IPS-20b (cell line): Measurements from ENCODE around the gene SPAM1.
"Not testable (repeated sequence)": the region's sequence is repeated elsewhere in the genome, so short reads cannot be mapped to it uniquely, and the experiment has no call there.

Source experiments
- H3K27ac ChIP-seq: one replicate; pipeline ENCODE4 v1.5.1; 2013; ENCODE audit warnings: low read length
- H3K27me3 ChIP-seq: 2 replicates; pipeline ENCODE4 v1.6.1; 2013; ENCODE audit warnings: mild to moderate bottlenecking, low read length, inconsistent platforms; ENCODE audit not compliant: insufficient read depth
- H3K36me3 ChIP-seq: 2 replicates; pipeline ENCODE4 v1.6.1; 2013; ENCODE audit warnings: low read depth, mild to moderate bottlenecking, inconsistent platforms, low read length, moderate library complexity; ENCODE audit not compliant: insufficient read depth
- H3K4me1 ChIP-seq: 2 replicates; pipeline ENCODE4 v1.6.1; 2013; ENCODE audit warnings: mild to moderate bottlenecking, control low read depth, inconsistent platforms, low read length, moderate library complexity; ENCODE audit not compliant: insufficient read depth
- H3K4me3 ChIP-seq: 2 replicates; pipeline ENCODE4 v1.5.1; 2013; ENCODE audit warnings: mild to moderate bottlenecking, low read length, inconsistent platforms
- H3K9ac ChIP-seq: 2 replicates; pipeline ENCODE4 v1.6.1; 2013; ENCODE audit warnings: low read depth, mild to moderate bottlenecking, inconsistent platforms, low read length, moderate library complexity
- H3K9me3 ChIP-seq: 2 replicates; pipeline ENCODE4 v1.6.1; 2013; ENCODE audit warnings: mild to moderate bottlenecking, low read depth, low read length, inconsistent platforms; ENCODE audit not compliant: insufficient read depth

The SPAM1 gene

GRCh38 chr7:123924941-123925340 is at the start of gene SPAM1:
Gene SPAM1 (plus strand): TSS chr7:123925241. CDS start chr7:123953571, 28,330 bp downstream.
- peaks cover 15% of the 10 kb centered on the region for H3K4me1 ChIP-seq
- H3K36me3 ChIP-seq = no peaks in the 10 kb centered on the region
- peaks cover 3% of the 10 kb centered on the region; the same call in 1 of the 2 replicates for H3K9me3 ChIP-seq
- H3K27me3 ChIP-seq = no peaks in the 10 kb centered on the region
- no peak within 1 kb of the TSS for H3K4me3 ChIP-seq
- no peak within 1 kb of the TSS for H3K9ac ChIP-seq
- no peak within 1 kb of the TSS for H3K27ac ChIP-seq

- Histone ChIP-seq H3K36me3 (no peaks in the 10 kb centered on the region), H3K9me3 (no peaks in the 10 kb centered on the region), H3K9ac (no peak overlapping the region), H3K4me3 (no peak overlapping the region), H3K27ac (no peak overlapping the region), H3K4me1 (no peaks in the 10 kb centered on the region), H3K27me3 (no peaks in the 10 kb centered on the region)
These were observed 48.3 kb upstream of the SPAM1 start for GRCh38 chr7:123876557-123877256.

GRCh38 chr7:123879628-123880027 is 45.4 kb upstream of the SPAM1 start:
- no peaks in the 10 kb centered on the region for H3K4me1 ChIP-seq
- no peak overlapping the region for H3K27ac ChIP-seq
- H3K9ac ChIP-seq = no peak overlapping the region

GRCh38 chr7:123881300-123881699 is 43.7 kb upstream of the SPAM1 start:
- no peaks in the 10 kb centered on the region for H3K4me1 ChIP-seq

More at GRCh38 chr7:123879628-123880027, 45.4 kb upstream of the SPAM1 start:
- no peaks in the 10 kb centered on the region for H3K36me3 ChIP-seq
- no peak overlapping the region for H3K4me3 ChIP-seq
- no peaks in the 10 kb centered on the region for H3K9me3 ChIP-seq
- no peaks in the 10 kb centered on the region for H3K27me3 ChIP-seq

GRCh38 chr7:123883154-123883553 is 41.9 kb upstream of the SPAM1 start:
- Histone ChIP-seq H3K27me3 (no peaks in the 10 kb centered on the region), H3K4me3 (no peak overlapping the region), H3K9ac (no peak overlapping the region), H3K27ac (no peak overlapping the region), H3K4me1 (no peaks in the 10 kb centered on the region), H3K9me3 (no peaks in the 10 kb centered on the region), H3K36me3 (no peaks in the 10 kb centered on the region)

More at GRCh38 chr7:123881300-123881699, 43.7 kb upstream of the SPAM1 start:
- Histone ChIP-seq H3K27me3 (no peaks in the 10 kb centered on the region), H3K36me3 (no peaks in the 10 kb centered on the region), H3K27ac (no peak overlapping the region), H3K9ac (no peak overlapping the region), H3K4me3 (no peak overlapping the region), H3K9me3 (no peaks in the 10 kb centered on the region)

GRCh38 chr7:123888192-123888591 is 36.8 kb upstream of the SPAM1 start:
- Histone ChIP-seq H3K4me1 (no peaks in the 10 kb centered on the region), H3K9ac (no peak overlapping the region), H3K27me3 (no peaks in the 10 kb centered on the region), H3K36me3 (no peaks in the 10 kb centered on the region), H3K27ac (no peak overlapping the region), H3K9me3 (peaks cover 8% of the 10 kb centered on the region; the same call in 1 of the 2 replicates), H3K4me3 (no peak overlapping the region)

- H3K27ac ChIP-seq, H3K9ac ChIP-seq, H3K36me3 ChIP-seq, H3K4me3 ChIP-seq, H3K27me3 ChIP-seq, H3K4me1 ChIP-seq: not testable (repeated sequence)
- peaks cover 24% of the 10 kb centered on the region; the same call in 1 of the 2 replicates for H3K9me3 ChIP-seq
These were observed 30.3 kb upstream of the SPAM1 start for GRCh38 chr7:123894753-123895152.

- Histone ChIP-seq H3K4me3 (no peak overlapping the region), H3K27me3 (no peaks in the 10 kb centered on the region), H3K9ac (no peak overlapping the region), H3K4me1 (no peaks in the 10 kb centered on the region), H3K27ac (no peak overlapping the region), H3K36me3 (no peaks in the 10 kb centered on the region), H3K9me3 (peaks cover 31% of the 10 kb centered on the region)
These were observed 23.9 kb upstream of the SPAM1 start for GRCh38 chr7:123901101-123901500.

- peaks cover 34% of the 10 kb centered on the region for H3K9me3 ChIP-seq
- no peaks in the 10 kb centered on the region for H3K27me3 ChIP-seq
- no peaks in the 10 kb centered on the region for H3K36me3 ChIP-seq
- H3K4me3 ChIP-seq = no peak overlapping the region; the same call in 1 of the 2 replicates
- no peak overlapping the region for H3K27ac ChIP-seq
- no peaks in the 10 kb centered on the region; the same call in 1 of the 2 replicates for H3K4me1 ChIP-seq
- no peak overlapping the region for H3K9ac ChIP-seq
These were observed 19.3 kb upstream of the SPAM1 start for GRCh38 chr7:123905714-123906113.

GRCh38 chr7:123916240-123916724 is 8.8 kb upstream of the SPAM1 start:
- H3K9me3 ChIP-seq = no peaks in the 10 kb centered on the region
- H3K9ac ChIP-seq = no peak overlapping the region

GRCh38 chr7:123917878-123918277 is 7.2 kb upstream of the SPAM1 start:
- H3K27ac ChIP-seq = no peak overlapping the region
- no peak overlapping the region for H3K9ac ChIP-seq
- peaks cover 4% of the 10 kb centered on the region; the same call in 1 of the 2 replicates for H3K4me1 ChIP-seq
- H3K9me3 ChIP-seq = no peaks in the 10 kb centered on the region
- H3K27me3 ChIP-seq = no peaks in the 10 kb centered on the region
- no peak overlapping the region for H3K4me3 ChIP-seq
- H3K36me3 ChIP-seq = no peaks in the 10 kb centered on the region

More at GRCh38 chr7:123916240-123916724, 8.8 kb upstream of the SPAM1 start:
- Histone ChIP-seq H3K27me3 (no peaks in the 10 kb centered on the region), H3K36me3 (no peaks in the 10 kb centered on the region), H3K4me1 (peaks cover 4% of the 10 kb centered on the region; the same call in 1 of the 2 replicates), H3K27ac (no peak overlapping the region), H3K4me3 (no peak overlapping the region)

- no peak overlapping the region for H3K27ac ChIP-seq
- no peaks in the 10 kb centered on the region for H3K9me3 ChIP-seq
- peaks cover 4% of the 10 kb centered on the region; the same call in 1 of the 2 replicates for H3K4me1 ChIP-seq
- H3K27me3 ChIP-seq = no peaks in the 10 kb centered on the region
- no peak overlapping the region for H3K4me3 ChIP-seq
- no peaks in the 10 kb centered on the region for H3K36me3 ChIP-seq
- H3K9ac ChIP-seq = no peak overlapping the region
These were observed 6.7 kb upstream of the SPAM1 start for GRCh38 chr7:123918309-123918708.
